CD4-positive, CD25-positive, alpha-beta regulatory T cell (primary cell): ENCODE results near the gene ZP1. TPM values are rescaled to one million over a fixed set of nuclear protein-coding genes. Genes with fewer than 3 reads are reported as not detected.

Source experiments
- ATAC-seq, 2 donors: fragments of 150-1000 bp; cut with Tn5 transposase; one replicate each; pipeline ENCODE4 v1.10.0; 2021; ENCODE audit warnings: low read depth in 2 of 2, moderate number of reproducible peaks in 2 of 2, moderate library complexity in 1 of 2
- DNase-seq, 3 donors: peaks; one replicate each; pipeline versions ENCODE4 v3.0.0 to v3.0.0-alpha.2; 2012 to 2022; ENCODE audit warnings: mixed read lengths in 1 of 3
- H3K27ac ChIP-seq: one replicate; pipeline ENCODE4 v1.7.0; 2013; ENCODE audit warnings: mild to moderate bottlenecking, low read length; ENCODE audit not compliant: insufficient read depth, poor library complexity, severe bottlenecking
- H3K27me3 ChIP-seq: one replicate; pipeline ENCODE4 v1.7.0; 2013; ENCODE audit warnings: low read length; ENCODE audit not compliant: control insufficient read depth, insufficient read depth
- H3K36me3 ChIP-seq: one replicate; pipeline ENCODE4 v1.7.0; 2013; ENCODE audit warnings: mild to moderate bottlenecking, low read length, moderate library complexity; ENCODE audit not compliant: control insufficient read depth, insufficient read depth
- H3K4me1 ChIP-seq: 2 replicates; pipeline ENCODE4 v1.7.0; 2013; ENCODE audit warnings: mild to moderate bottlenecking, low read length; ENCODE audit not compliant: insufficient read depth, control insufficient read depth, poor library complexity, severe bottlenecking
- H3K4me3 ChIP-seq: one replicate; pipeline ENCODE4 v1.7.0; 2013; ENCODE audit warnings: low read depth, mild to moderate bottlenecking, low read length, moderate library complexity
- H3K9me3 ChIP-seq, 2 experiments: 1 replicate in 1 of 2; 2 replicates in 1 of 2; pipeline ENCODE4 v1.7.0; 2013; ENCODE audit warnings: low read length in 2 of 2, mild to moderate bottlenecking in 1 of 2, moderate library complexity in 1 of 2; ENCODE audit not compliant: control insufficient read depth in 2 of 2
- H3K27ac Mint-ChIP-seq, 3 donors: one replicate each; pipeline ENCODE4 v1.8.0; 2020 to 2022; ENCODE audit warnings: mild to moderate bottlenecking in 3 of 3, mixed read lengths in 3 of 3, moderate library complexity in 2 of 3
- H3K27me3 Mint-ChIP-seq: one replicate; pipeline ENCODE4 v1.8.0; 2022; ENCODE audit warnings: mild to moderate bottlenecking, mixed read lengths
- H3K36me3 Mint-ChIP-seq: one replicate; pipeline ENCODE4 v1.8.0; 2020; ENCODE audit warnings: mixed read lengths
- H3K4me1 Mint-ChIP-seq, 4 donors: one replicate each; pipeline ENCODE4 v1.8.0; 2020 to 2022; ENCODE audit warnings: mixed read lengths in 4 of 4, mild to moderate bottlenecking in 1 of 4
- H3K4me3 Mint-ChIP-seq, 4 donors: one replicate each; pipeline ENCODE4 v1.8.0; 2020 to 2022; ENCODE audit warnings: mild to moderate bottlenecking in 4 of 4, mixed read lengths in 4 of 4, moderate library complexity in 3 of 4
- H3K9me3 Mint-ChIP-seq, 7 donors: one replicate each; pipeline ENCODE4 v1.8.0; 2020 to 2022; ENCODE audit warnings: mixed read lengths in 7 of 7, mild to moderate bottlenecking in 3 of 7, moderate library complexity in 2 of 7
- polyA plus RNA-seq, 4 donors: library from polyadenylated mRNA; unstranded; fragments of 300-500 nt; fragmentation: Illumina TruSeq; gene quantifications; one replicate each; pipeline ENCODE4 v1.2.3, GENCODE V29; 2021
- total RNA-seq: library from RNA; stranded (reverse); gene quantifications from one replicate; pipeline ENCODE4 v1.2.3, GENCODE V29; 2022

The ZP1 gene
- total and polyA plus RNA-seq, 5 donors from 2014 or later, result not detected

- H3K27me3 ChIP-seq, result no peaks in the 10 kb centered on the region
- H3K27me3 Mint-ChIP-seq, result peaks cover 19% of the 10 kb centered on the region
- H3K4me3 Mint-ChIP-seq, result no peak overlapping the region
- H3K4me3 ChIP-seq, result no peak overlapping the region
- H3K27ac Mint-ChIP-seq, result peak overlapping the region in 1 of 3 donors; percentile 3
- no peaks in the 10 kb centered on the region for H3K9me3 Mint-ChIP-seq
- H3K36me3 Mint-ChIP-seq, result no peaks in the 10 kb centered on the region
- H3K36me3 ChIP-seq, result no peaks in the 10 kb centered on the region
- H3K4me1 ChIP-seq, result no peaks in the 10 kb centered on the region
- H3K9me3 ChIP-seq, result no peaks in the 10 kb centered on the region
- H3K27ac ChIP-seq, result no peak overlapping the region
- ATAC-seq (peak; percentile 74 to 86), DNase-seq (peak; percentile 63 to 84 (median 73))
- H3K4me1 Mint-ChIP-seq, result peaks cover 0 to 3% (median 0%) of the 10 kb centered on the region in 4 donors
Observed at GRCh38 chr11:60831143-60831500, 36.2 kb upstream of the ZP1 start.

GRCh38 chr11:60831501-60832079, 35.8 kb upstream of the ZP1 start:
- H3K27ac Mint-ChIP-seq, result no peak overlapping the region
- no peaks in the 10 kb centered on the region for H3K36me3 ChIP-seq
- DNase-seq, result no peak
- H3K4me1 Mint-ChIP-seq, result peaks cover 0 to 3% (median 0%) of the 10 kb centered on the region in 4 donors
- no peak overlapping the region for H3K4me3 Mint-ChIP-seq
- no peak overlapping the region for H3K4me3 ChIP-seq
- no peaks in the 10 kb centered on the region for H3K9me3 ChIP-seq
- peaks cover 19% of the 10 kb centered on the region for H3K27me3 Mint-ChIP-seq
- H3K27ac ChIP-seq, result no peak overlapping the region
- H3K36me3 Mint-ChIP-seq, result no peaks in the 10 kb centered on the region
- no peaks in the 10 kb centered on the region for H3K27me3 ChIP-seq
- no peaks in the 10 kb centered on the region for H3K9me3 Mint-ChIP-seq
- no peaks in the 10 kb centered on the region for H3K4me1 ChIP-seq
- no peak for ATAC-seq

GRCh38 chr11:60834742-60835533, 32.4 kb upstream of the ZP1 start:
- Mint-ChIP-seq H3K27me3 (peaks cover 9% of the 10 kb centered on the region), H3K4me3 (no peak overlapping the region), H3K4me1 (peaks cover 0 to 6% (median 2%) of the 10 kb centered on the region in 4 donors), H3K27ac (no peak overlapping the region), H3K36me3 (no peaks in the 10 kb centered on the region), H3K9me3 (no peaks in the 10 kb centered on the region)
- no peak for ATAC-seq
- Histone ChIP-seq H3K4me3 (no peak overlapping the region), H3K9me3 (no peaks in the 10 kb centered on the region), H3K27ac (no peak overlapping the region), H3K27me3 (no peaks in the 10 kb centered on the region), H3K4me1 (no peaks in the 10 kb centered on the region), H3K36me3 (no peaks in the 10 kb centered on the region)
- no peak for DNase-seq

- Mint-ChIP-seq H3K27me3 (peaks cover 9% of the 10 kb centered on the region), H3K27ac (no peak overlapping the region), H3K9me3 (no peaks in the 10 kb centered on the region), H3K4me3 (no peak overlapping the region), H3K4me1 (peaks cover 0 to 6% (median 1%) of the 10 kb centered on the region in 4 donors), H3K36me3 (no peaks in the 10 kb centered on the region)
- Histone ChIP-seq H3K27ac (no peak overlapping the region), H3K9me3 (no peaks in the 10 kb centered on the region), H3K4me3 (no peak overlapping the region), H3K27me3 (no peaks in the 10 kb centered on the region), H3K4me1 (no peaks in the 10 kb centered on the region), H3K36me3 (no peaks in the 10 kb centered on the region)
- ATAC-seq, result no peak
- DNase-seq, result no peak
Observed at GRCh38 chr11:60835534-60835846, 31.9 kb upstream of the ZP1 start.

- H3K27me3 ChIP-seq, result no peaks in the 10 kb centered on the region
Observed at GRCh38 chr11:60836866-60837515, 30.4 kb upstream of the ZP1 start.

GRCh38 chr11:60838132-60838531, 29.2 kb upstream of the ZP1 start:
- Mint-ChIP-seq H3K4me1 (peaks cover 4 to 26% (median 11%) of the 10 kb centered on the region in 4 donors), H3K9me3 (no peaks in the 10 kb centered on the region), H3K27me3 (peaks cover 10% of the 10 kb centered on the region), H3K36me3 (no peaks in the 10 kb centered on the region), H3K27ac (no peak overlapping the region), H3K4me3 (no peak overlapping the region)
- Histone ChIP-seq H3K36me3 (no peaks in the 10 kb centered on the region), H3K9me3 (no peaks in the 10 kb centered on the region), H3K27ac (no peak overlapping the region), H3K4me1 (peaks cover 20% of the 10 kb centered on the region), H3K27me3 (no peaks in the 10 kb centered on the region), H3K4me3 (no peak overlapping the region)
- no peak for ATAC-seq
- no peak for DNase-seq

More at GRCh38 chr11:60836866-60837515, 30.4 kb upstream of the ZP1 start:
- no peaks in the 10 kb centered on the region for H3K36me3 ChIP-seq
- Mint-ChIP-seq H3K9me3 (no peaks in the 10 kb centered on the region), H3K4me1 (peaks cover 4 to 18% (median 6%) of the 10 kb centered on the region in 4 donors), H3K4me3 (peak overlapping the region in 1 of 4 donors; percentile 87), H3K36me3 (no peaks in the 10 kb centered on the region), H3K27me3 (peaks cover 14% of the 10 kb centered on the region), H3K27ac (peak overlapping the region; percentile 8 to 63 (median 61))
- H3K4me1 ChIP-seq, result peaks cover 8% of the 10 kb centered on the region
- DNase-seq (peak in 1 of 3 donors; percentile 36), ATAC-seq (no peak)
- H3K4me3 ChIP-seq, result no peak overlapping the region
- H3K9me3 ChIP-seq, result no peaks in the 10 kb centered on the region
- H3K27ac ChIP-seq, result no peak overlapping the region

- Histone ChIP-seq H3K9me3 (no peaks in the 10 kb centered on the region), H3K4me3 (peak overlapping the region; percentile 84), H3K27ac (no peak overlapping the region), H3K27me3 (no peaks in the 10 kb centered on the region), H3K36me3 (no peaks in the 10 kb centered on the region), H3K4me1 (peaks cover 38% of the 10 kb centered on the region)
- Mint-ChIP-seq H3K36me3 (no peaks in the 10 kb centered on the region), H3K27ac (peak overlapping the region; percentile 29 to 97 (median 93)), H3K27me3 (peaks cover 5% of the 10 kb centered on the region), H3K9me3 (no peaks in the 10 kb centered on the region), H3K4me1 (peaks cover 4 to 52% (median 33%) of the 10 kb centered on the region in 4 donors), H3K4me3 (peak overlapping the region; percentile 84 to 96 (median 88))
- DNase-seq (no peak), ATAC-seq (no peak)
Observed at GRCh38 chr11:60840470-60841430, 26.6 kb upstream of the ZP1 start.
